Fibroblast of villous mesenchyme (primary cell): ENCODE measurements around the gene CNTRL. TPM values are rescaled to one million over a fixed set of nuclear protein-coding genes. Genes with fewer than 3 reads are reported as not detected.
A peak's percentile ranks its signal among the peaks of the same experiment; 100 is the strongest.
"Not testable (repeated sequence)": the region's sequence is repeated elsewhere in the genome, so short reads cannot be mapped to it uniquely, and the experiment has no call there.

Experiments
- DNase-seq: peaks from one replicate; pipeline ENCODE4 v3.0.0-alpha.2; 2010; ENCODE audit warnings: low read depth
- H3K4me3 ChIP-seq: 2 replicates; pipeline ENCODE4 v1.5.1; 2011; ENCODE audit warnings: low read depth, mild to moderate bottlenecking, low read length
- total RNA-seq: library from RNA; depleted of rRNA; stranded (reverse); fragments of >200 nt; gene quantifications from 2 replicates; pipeline ENCODE4 v1.2.3, GENCODE V29; 2012
- TF ChIP-seq, protein P1 (sequence below): IDR thresholded peaks from 2 replicates; pipeline ENCODE4 v1.5.1; 2012; ENCODE audit warnings: low read depth, mild to moderate bottlenecking, low read length; ENCODE audit not compliant: insufficient read depth

The CNTRL gene
- total RNA-seq, 1 donor: 6.5 TPM

GRCh38 chr9:121120386-121120785 is 45.6 kb downstream of the CNTRL start:
- DNase-seq: no peak
- H3K4me3 ChIP-seq: no peak overlapping the region
- TF ChIP-seq, protein P1, sequence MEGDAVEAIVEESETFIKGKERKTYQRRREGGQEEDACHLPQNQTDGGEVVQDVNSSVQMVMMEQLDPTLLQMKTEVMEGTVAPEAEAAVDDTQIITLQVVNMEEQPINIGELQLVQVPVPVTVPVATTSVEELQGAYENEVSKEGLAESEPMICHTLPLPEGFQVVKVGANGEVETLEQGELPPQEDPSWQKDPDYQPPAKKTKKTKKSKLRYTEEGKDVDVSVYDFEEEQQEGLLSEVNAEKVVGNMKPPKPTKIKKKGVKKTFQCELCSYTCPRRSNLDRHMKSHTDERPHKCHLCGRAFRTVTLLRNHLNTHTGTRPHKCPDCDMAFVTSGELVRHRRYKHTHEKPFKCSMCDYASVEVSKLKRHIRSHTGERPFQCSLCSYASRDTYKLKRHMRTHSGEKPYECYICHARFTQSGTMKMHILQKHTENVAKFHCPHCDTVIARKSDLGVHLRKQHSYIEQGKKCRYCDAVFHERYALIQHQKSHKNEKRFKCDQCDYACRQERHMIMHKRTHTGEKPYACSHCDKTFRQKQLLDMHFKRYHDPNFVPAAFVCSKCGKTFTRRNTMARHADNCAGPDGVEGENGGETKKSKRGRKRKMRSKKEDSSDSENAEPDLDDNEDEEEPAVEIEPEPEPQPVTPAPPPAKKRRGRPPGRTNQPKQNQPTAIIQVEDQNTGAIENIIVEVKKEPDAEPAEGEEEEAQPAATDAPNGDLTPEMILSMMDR: no peak

GRCh38 chr9:121121582-121122087 is 46.9 kb downstream of the CNTRL start:
- TF ChIP-seq, protein P1: peak; percentile 33
- peak overlapping the region; percentile 64 for H3K4me3 ChIP-seq
- peak; percentile 97 for DNase-seq

GRCh38 chr9:121122246-121123032 is 47.7 kb downstream of the CNTRL start:
- H3K4me3 ChIP-seq: peak overlapping the region; percentile 64
- DNase-seq: no peak
- TF ChIP-seq, protein P1: no peak

GRCh38 chr9:121123816-121124535 is 49.2 kb downstream of the CNTRL start:
- TF ChIP-seq, protein P1: no peak
- DNase-seq: no peak

GRCh38 chr9:121125590-121125989 is 50.8 kb downstream of the CNTRL start:
- TF ChIP-seq, protein P1: no peak
- H3K4me3 ChIP-seq: no peak overlapping the region
- no peak for DNase-seq

More at GRCh38 chr9:121123816-121124535, 49.2 kb downstream of the CNTRL start:
- H3K4me3 ChIP-seq: no peak overlapping the region

DNA sequence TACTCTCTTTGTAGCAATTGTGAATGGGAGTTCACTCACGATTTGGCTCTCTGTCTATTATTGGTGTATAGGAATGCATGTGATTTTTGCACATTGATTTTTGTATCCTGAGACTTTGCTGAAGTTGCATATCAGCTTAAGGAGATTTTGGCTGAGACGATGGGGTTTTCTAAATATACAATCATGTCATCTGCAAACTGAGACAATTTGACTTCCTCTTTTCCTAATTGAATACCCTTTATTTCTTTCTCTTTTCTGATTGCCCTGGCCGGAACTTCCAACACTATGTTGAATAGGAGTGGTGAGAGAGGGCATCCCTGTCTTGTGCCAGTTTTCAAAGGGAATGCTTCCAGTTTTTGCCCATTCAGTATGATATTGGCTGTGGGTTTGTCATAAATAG is 54.6 kb downstream of the CNTRL start:
- DNase-seq, H3K4me3 ChIP-seq: not testable (repeated sequence)
